LNCaP clone FGC (cell line): ENCODE results near the gene NEU1.
A peak's percentile ranks its signal among the peaks of the same experiment; 100 is the strongest.

Experiments
- DNase-seq: peaks from one replicate; pipeline ENCODE4 v3.0.0-alpha.2; 2011; ENCODE audit warnings: low read depth
- H3K4me3 ChIP-seq: 2 replicates; pipeline ENCODE4 v1.5.1; 2011; ENCODE audit warnings: mild to moderate bottlenecking, low read depth, low read length, control low read depth
- TF ChIP-seq, protein P1 (sequence below): IDR thresholded peaks from 2 replicates; pipeline ENCODE4 v1.5.1; 2012; ENCODE audit warnings: mild to moderate bottlenecking; ENCODE audit not compliant: control insufficient read depth, insufficient read depth; ENCODE audit errors: extremely low read depth

The NEU1 gene

DNA sequence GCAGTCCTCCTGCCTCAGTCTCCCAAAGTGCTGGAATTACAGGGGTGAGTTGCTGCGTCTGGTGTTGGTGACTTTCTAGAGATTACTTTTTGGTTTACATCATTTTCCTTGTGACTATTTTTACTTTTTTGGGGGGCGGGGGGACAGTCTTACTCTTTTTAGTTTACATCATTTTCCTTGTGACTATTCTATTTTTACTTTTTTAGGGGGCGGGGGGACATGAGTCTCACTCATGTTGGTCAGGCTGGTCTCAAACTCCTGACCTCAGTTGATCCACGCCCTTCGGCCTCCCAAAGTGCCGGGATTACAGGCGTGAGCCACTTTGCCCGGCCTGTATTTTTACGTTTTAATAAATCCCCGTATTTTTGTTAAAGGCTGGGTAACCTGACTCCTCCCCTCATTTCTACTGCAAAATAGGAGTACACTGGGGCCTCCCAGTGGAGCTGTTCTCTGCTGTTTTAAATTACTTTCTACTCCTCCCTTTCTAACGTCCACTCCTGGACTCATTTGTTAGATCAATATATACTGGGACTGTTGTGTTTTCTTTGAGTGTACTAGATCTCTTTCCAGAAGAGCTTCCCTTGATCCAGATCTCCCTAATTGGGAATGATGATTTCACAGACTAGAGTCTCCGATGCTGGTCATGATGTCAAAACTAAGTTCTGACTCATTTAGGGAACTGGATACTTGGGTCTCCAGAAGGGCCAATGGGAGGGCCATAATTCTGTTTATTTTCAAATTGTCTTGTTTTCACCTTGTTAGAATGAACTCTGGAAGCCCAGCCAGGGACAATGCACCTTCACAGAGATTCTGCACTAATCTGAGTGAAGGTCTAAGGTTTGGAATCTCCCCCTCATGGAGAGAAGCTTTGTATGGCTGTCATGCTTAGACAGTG is 25.9 kb downstream of the NEU1 start:
- TF ChIP-seq, protein P1, sequence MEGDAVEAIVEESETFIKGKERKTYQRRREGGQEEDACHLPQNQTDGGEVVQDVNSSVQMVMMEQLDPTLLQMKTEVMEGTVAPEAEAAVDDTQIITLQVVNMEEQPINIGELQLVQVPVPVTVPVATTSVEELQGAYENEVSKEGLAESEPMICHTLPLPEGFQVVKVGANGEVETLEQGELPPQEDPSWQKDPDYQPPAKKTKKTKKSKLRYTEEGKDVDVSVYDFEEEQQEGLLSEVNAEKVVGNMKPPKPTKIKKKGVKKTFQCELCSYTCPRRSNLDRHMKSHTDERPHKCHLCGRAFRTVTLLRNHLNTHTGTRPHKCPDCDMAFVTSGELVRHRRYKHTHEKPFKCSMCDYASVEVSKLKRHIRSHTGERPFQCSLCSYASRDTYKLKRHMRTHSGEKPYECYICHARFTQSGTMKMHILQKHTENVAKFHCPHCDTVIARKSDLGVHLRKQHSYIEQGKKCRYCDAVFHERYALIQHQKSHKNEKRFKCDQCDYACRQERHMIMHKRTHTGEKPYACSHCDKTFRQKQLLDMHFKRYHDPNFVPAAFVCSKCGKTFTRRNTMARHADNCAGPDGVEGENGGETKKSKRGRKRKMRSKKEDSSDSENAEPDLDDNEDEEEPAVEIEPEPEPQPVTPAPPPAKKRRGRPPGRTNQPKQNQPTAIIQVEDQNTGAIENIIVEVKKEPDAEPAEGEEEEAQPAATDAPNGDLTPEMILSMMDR, result peak; percentile 19; the same call in 1 of the 2 replicates
- peak overlapping the region; percentile 80 for H3K4me3 ChIP-seq
- no peak for DNase-seq

DNA sequence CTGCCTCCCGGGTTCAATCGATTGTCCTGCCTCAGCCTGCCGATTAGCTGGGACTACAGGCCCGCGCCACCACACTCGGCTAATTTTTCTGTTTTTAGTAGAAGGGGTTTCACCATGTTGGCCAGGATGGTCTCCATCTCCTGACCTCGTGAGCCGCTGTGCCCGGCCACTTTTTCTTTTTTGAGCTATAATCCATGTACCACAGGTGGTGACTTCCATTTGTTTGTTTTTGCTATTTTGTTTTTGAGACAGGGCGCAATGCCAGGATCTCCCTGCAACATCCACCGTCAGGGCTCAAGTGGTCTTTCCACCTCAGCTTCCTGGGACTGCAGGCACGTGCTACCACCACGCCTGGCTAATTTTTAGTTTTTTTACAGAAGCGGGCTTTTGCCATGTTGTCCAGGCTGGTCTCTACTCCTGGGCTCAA is 26.6 kb downstream of the NEU1 start:
- H3K4me3 ChIP-seq, result peak overlapping the region; percentile 80
- TF ChIP-seq, protein P1, result no peak
- DNase-seq, result no peak

DNA sequence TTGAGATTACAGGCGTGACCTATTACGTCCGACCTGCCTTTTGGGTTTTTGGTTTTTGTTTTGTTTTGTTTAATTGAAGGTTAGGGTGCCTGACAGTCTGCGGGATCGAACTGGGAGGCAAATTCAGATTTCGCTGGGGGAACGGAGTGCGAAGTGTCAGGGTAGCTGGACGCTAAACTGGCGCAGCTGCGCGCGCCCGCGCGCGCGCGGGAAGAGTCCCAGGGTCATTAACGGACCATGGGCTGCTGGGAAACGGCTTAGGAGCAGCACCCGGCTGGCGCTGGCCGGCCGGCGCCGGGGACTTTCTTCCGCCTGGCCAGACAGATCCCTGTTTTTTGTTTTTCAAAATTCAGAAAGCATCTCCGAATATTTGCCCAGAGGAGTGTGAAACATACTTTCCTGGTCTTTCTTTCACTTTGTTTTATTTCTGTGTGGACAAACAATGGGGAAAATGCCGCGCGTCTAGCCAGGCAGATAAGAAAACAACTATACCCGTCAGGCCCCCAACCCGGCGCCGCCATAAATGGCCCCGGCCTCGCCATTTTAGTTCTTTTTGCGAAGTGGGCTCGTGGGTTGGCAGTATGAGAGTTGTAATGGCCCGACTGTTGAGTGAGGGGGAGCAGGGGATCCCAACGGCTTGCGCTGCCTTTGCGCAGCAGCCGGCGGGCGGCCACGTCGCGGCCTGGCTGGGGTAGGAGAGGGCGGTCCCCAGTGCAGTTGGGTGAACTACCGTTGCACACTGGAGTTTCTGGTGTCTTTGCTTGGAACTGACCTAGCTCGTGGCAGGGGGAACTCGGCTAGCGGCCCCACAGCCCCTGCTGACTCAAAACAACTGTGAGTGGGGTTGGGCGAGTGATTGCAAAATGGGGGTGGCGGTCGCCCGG is 28.0 kb downstream of the NEU1 start:
- DNase-seq, result peak; percentile 63
- TF ChIP-seq, protein P1, result no peak

DNA sequence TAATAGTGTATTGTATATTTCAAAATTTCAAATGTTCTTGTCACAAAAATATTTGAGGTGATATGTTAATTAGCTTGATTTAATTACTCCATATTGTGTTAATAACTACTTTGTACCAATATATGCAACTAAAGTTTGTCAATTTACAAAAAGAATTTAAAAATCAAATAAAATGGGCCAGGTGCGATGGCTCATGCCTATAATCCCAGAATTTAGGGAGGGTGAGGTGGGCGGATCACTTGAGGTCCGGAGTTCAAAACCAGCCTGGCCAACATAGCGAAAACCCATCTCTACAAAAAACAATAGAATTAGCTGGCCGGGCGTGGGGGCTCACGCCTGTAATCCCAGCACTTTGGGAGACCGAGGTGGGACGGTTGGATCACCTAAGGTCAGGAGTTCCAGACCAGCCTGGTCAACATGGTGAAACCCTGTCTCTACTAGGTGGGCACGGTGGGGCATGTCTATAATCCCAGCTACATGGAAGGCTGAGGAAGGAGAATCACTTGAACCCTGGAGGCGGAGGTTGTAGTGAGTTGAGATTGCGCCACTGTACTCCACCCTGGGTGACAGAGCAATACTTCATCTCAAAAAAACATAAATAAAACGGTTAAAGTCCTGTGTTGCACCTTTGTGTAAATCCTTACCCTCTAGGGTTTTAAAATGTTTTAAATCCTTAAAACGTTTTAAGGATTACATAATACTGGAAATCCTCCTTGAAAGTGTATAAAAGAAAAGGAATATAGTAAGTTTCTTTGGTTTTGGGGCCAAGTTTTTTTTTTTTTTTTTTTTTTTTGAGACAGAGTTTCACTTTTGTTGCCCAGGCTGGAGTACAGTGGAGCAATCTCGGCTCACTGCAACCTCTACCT is 31.0 kb downstream of the NEU1 start:
- TF ChIP-seq, protein P1, result no peak
- peak overlapping the region; percentile 83 for H3K4me3 ChIP-seq

More for the DNA sequence above, 28.0 kb downstream of the NEU1 start:
- peak overlapping the region; percentile 80 for H3K4me3 ChIP-seq

DNA sequence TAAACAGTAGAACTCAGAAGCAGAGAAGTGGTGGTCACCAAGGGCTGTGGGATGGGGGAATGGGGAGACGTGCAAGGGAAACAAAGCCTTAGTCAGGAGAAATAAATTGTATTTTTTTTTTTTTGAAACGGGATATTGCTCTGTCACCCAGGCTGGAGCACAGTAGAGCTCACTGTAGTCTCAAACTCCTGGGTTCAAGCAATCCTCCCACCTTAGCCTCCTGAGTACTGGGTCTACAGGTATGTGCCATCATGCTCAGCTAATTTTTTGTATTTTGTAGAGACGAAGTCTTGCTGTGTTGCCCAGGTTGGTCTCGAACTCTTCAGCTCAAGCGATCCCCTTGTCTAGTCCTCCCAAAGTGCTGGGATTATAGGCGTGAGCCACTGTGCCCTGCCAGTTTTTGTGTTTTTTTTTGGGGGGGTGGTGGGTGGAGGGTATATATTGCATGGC is 31.7 kb downstream of the NEU1 start:
- peak overlapping the region; percentile 83 for H3K4me3 ChIP-seq
- DNase-seq, result no peak
- TF ChIP-seq, protein P1, result no peak

More for the DNA sequence above, 31.0 kb downstream of the NEU1 start:
- no peak for DNase-seq
